Right lobe of liver (tissue), 6 donors: Measurements from ENCODE around the gene PTPN12. TPM values are rescaled to one million over a fixed set of nuclear protein-coding genes. Genes with fewer than 3 reads are reported as not detected.

Experiments used
- ATAC-seq, 4 donors: fragments of 200-7000 bp; cut with Tn5 transposase; one replicate each; pipeline ENCODE4 v1.9.1; 2020; ENCODE audit warnings: mild to moderate bottlenecking in 4 of 4, moderate library complexity in 4 of 4
- DNase-seq, 3 donors: peaks; one replicate each; pipeline ENCODE4 v3.0.0-alpha.2; 2020
- H3K27ac ChIP-seq, 3 donors: fragments of 200-600 bp; one replicate each; pipeline ENCODE4 v1.8.0; 2022
- H3K27me3 ChIP-seq, 2 donors: fragments of 200-600 bp; one replicate each; pipeline ENCODE4 v1.8.0; 2022
- H3K36me3 ChIP-seq, 4 donors: fragments of 200-600 bp; sonication (generic) in 1 of 4; one replicate each; pipeline versions ENCODE4 v1.5.1 to v1.8.0; 2017 to 2022; ENCODE audit warnings: control low read depth in 1 of 4
- H3K4me1 ChIP-seq, 4 donors: fragments of 200-600 bp; sonication (generic) in 1 of 4; one replicate each; pipeline versions ENCODE4 v1.5.1 to v1.8.0; 2017 to 2022; ENCODE audit warnings: control low read depth in 1 of 4
- H3K4me3 ChIP-seq, 3 donors: fragments of 200-600 bp; one replicate each; pipeline ENCODE4 v1.8.0; 2022
- H3K9me3 ChIP-seq, 4 donors: fragments of 200-600 bp; sonication (generic) in 1 of 4; one replicate each; pipeline versions ENCODE4 v1.5.1 to v1.8.0; 2017 to 2022; ENCODE audit warnings: control low read depth in 1 of 4
- CTCF ChIP-seq, 4 donors: fragments of 200-600 bp in 3 of 4; fragments of 450-650 bp in 1 of 4; IDR thresholded peaks; one replicate each; pipeline versions ENCODE4 v1.5.1 to v1.8.0; 2016 to 2022; ENCODE audit warnings: antibody characterized with exemption in 4 of 4, mild to moderate bottlenecking in 2 of 4
- POLR2A ChIP-seq: fragments of 450-650 bp; IDR thresholded peaks from one replicate; pipeline ENCODE4 v1.6.1; 2017; ENCODE audit warnings: antibody characterized with exemption, mild to moderate bottlenecking
- WGBS: methylation state at CpG from one replicate; pipeline ENCODE4 v1.1.6; 2018; ENCODE audit warnings: low coverage, low lambda C conversion rate; ENCODE audit not compliant: insufficient coverage; ENCODE audit errors: missing lambda C conversion rate; 5-methylcytosine and 5-hydroxymethylcytosine counted together
- intact Hi-C, 2 donors: fragments of 100-400 bp; cut with DNase I; formaldehyde crosslinking; loops; one replicate each; pipeline versions ENCODE4 v1.11.2 to v1.14.1; 2022
- total RNA-seq, 6 experiments: library from RNA; depleted of rRNA in 2 of 6; stranded (reverse); fragments of >200 nt in 2 of 6; fragmentation: NEBNext Ultra II Directional in 3 of 6; extraction: Animal tissue kit (Norgen Biotek cat#: 25700) in 3 of 6; gene quantifications; one replicate each; pipeline versions ENCODE4 v1.1.0 to v1.2.4, GENCODE V29; 2016 to 2023
- donor health status: DM: no; HTN: yes; CAD: no.
- donor health status: DM: no; HTN: no; CAD: no.
- donor health status: DM: no; HTN: no; CAD: no.
- donor health status: DM: no; HTN: yes; CAD: no.
- donor health status: DM: no; HTN: yes; CAD: no.

PTPN12 gene
- total RNA-seq, 6 experiments from 2014 or later, result 14.8 to 44.0 (median 27.3) TPM

DNA sequence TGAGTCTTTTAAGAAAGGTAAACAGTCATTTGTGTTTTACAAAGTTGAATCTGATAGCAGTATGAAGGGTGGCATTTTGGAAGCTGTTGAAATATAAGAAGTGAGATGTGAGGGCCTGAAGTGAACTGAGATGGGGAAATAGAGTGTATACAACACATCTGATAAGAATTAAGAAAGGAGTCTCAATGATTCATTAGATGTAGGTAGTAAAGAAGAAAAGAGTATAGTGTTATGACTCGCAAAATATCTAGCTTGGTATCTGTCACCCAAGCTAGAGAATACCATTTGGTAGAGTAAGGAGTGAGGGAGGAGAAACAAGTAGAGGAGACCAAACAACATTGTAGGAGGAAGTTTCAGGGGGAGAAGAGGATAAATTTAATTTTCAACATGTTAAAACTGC is 5.3 kb downstream of the PTPN12 start:
- Histone ChIP-seq H3K9me3 (no peaks in the 10 kb centered on the region), H3K27me3 (no peaks in the 10 kb centered on the region), H3K36me3 (no peaks in the 10 kb centered on the region), H3K27ac (no peak overlapping the region), H3K4me1 (peaks cover 0 to 33% (median 2%) of the 10 kb centered on the region in 4 donors), H3K4me3 (no peak overlapping the region)
- ATAC-seq (no peak), DNase-seq (no peak)
- TF ChIP-seq CTCF (IDR thresholded peaks at IDR 0.05) (no peak), POLR2A (no peak)
- 100% methylated on average over 1 of the region's 1 CpG for WGBS
- intact Hi-C loops, result no loop called here

DNA sequence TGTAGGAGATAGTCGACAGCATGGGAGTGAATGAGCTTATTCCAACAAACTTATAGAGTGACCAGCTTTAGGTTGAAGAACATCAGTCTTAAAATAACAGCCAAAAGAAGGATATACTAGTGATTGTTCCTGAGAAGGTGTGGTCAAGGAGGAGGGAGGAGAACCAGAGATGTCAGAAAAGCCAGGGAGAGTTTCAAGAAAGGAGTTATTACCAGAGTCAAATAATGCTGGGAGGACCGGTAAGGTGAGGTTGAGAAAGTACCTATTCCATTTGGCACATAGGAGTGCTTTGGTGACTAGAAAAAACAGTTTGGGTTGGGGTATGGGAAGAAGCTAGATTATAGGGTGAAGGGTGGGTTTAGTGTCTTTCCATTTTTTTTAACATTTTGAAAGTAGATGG is 5.8 kb downstream of the PTPN12 start:
- TF ChIP-seq POLR2A (no peak), CTCF (IDR thresholded peaks at IDR 0.05) (no peak)
- H3K27me3 ChIP-seq, result no peaks in the 10 kb centered on the region
- DNase-seq (no peak), ATAC-seq (no peak)
- H3K9me3 ChIP-seq, result no peaks in the 10 kb centered on the region
- intact Hi-C loops, result no loop called here
- WGBS, result 76% methylated on average over 2 of the region's 2 CpGs
- no peak overlapping the region for H3K27ac ChIP-seq
- no peaks in the 10 kb centered on the region for H3K36me3 ChIP-seq
- H3K4me1 ChIP-seq, result peaks cover 0 to 33% (median 2%) of the 10 kb centered on the region in 4 donors
- H3K4me3 ChIP-seq, result no peak overlapping the region

GRCh38 chr7:77543910-77544309 is 6.8 kb downstream of the PTPN12 start:
- no peak overlapping the region for H3K4me3 ChIP-seq
- no peaks in the 10 kb centered on the region for H3K27me3 ChIP-seq
- ATAC-seq (no peak), DNase-seq (no peak)
- H3K27ac ChIP-seq, result no peak overlapping the region
- intact Hi-C loops, result no loop called here
- H3K9me3 ChIP-seq, result no peaks in the 10 kb centered on the region
- H3K36me3 ChIP-seq, result no peaks in the 10 kb centered on the region
- TF ChIP-seq CTCF (IDR thresholded peaks at IDR 0.05) (no peak), POLR2A (no peak)
- 78% methylated on average over 4 of the region's 4 CpGs for WGBS
- peaks cover 0 to 32% (median under 1%) of the 10 kb centered on the region in 4 donors for H3K4me1 ChIP-seq

GRCh38 chr7:77544518-77544917 is 7.4 kb downstream of the PTPN12 start:
- peaks cover 0 to 26% (median 0%) of the 10 kb centered on the region in 4 donors for H3K4me1 ChIP-seq
- DNase-seq (no peak), ATAC-seq (no peak)
- intact Hi-C loops, result no loop called here
- TF ChIP-seq CTCF (IDR thresholded peaks at IDR 0.05) (no peak), POLR2A (no peak)
- no peak overlapping the region for H3K4me3 ChIP-seq
- H3K27me3 ChIP-seq, result no peaks in the 10 kb centered on the region
- H3K9me3 ChIP-seq, result no peaks in the 10 kb centered on the region
- H3K36me3 ChIP-seq, result no peaks in the 10 kb centered on the region
- 64% methylated on average over 2 of the region's 2 CpGs for WGBS
- H3K27ac ChIP-seq, result no peak overlapping the region

DNA sequence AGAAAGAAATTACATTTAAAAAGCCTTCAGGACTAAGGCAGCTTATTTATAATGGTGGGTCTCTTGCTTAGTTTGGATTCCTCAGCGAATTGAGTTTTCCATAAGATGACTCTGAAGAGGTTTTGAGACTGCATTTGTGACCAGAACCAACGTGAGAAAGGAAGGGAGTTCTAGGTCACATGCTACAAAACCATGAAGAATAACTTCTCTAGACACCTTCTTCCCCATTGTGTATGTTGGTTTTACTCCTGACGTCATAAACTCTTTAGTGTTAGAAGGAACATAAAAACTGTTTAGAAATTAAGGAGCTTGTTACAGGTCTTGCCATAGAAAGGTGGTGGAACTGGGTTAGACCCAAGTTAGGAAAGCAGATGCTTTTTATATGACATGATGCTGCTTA is 11.1 kb downstream of the PTPN12 start:
- ATAC-seq (peak in 2 of 4 donors; percentile 43 to 48), DNase-seq (no peak)
- WGBS, result 78% methylated on average over 3 of the region's 3 CpGs

More for the DNA sequence above, 11.1 kb downstream of the PTPN12 start:
- no peak for TF ChIP-seq POLR2A
- TF ChIP-seq CTCF (IDR thresholded peaks at IDR 0.05), result no peak
- no peaks in the 10 kb centered on the region for H3K36me3 ChIP-seq
- no peak overlapping the region for H3K27ac ChIP-seq
- H3K9me3 ChIP-seq, result no peaks in the 10 kb centered on the region
- no peak overlapping the region for H3K4me3 ChIP-seq
- H3K4me1 ChIP-seq, result peaks cover 0 to 3% (median 0%) of the 10 kb centered on the region in 4 donors
- intact Hi-C loops, result no loop called here
- H3K27me3 ChIP-seq, result no peaks in the 10 kb centered on the region
